Hepatocyte (in vitro differentiated cells): ENCODE measurements around the gene MAPK4.

Source experiments
- CTCF ChIP-seq: fragments of 200-600 bp; sonication (generic); IDR thresholded peaks from 2 replicates; pipeline ENCODE4 v1.5.1; 2016; ENCODE audit warnings: antibody characterized with exemption, mild to moderate bottlenecking; ENCODE audit not compliant: poor library complexity
- EZH2 ChIP-seq: fragments of 200-600 bp; sonication (generic); IDR thresholded peaks from 2 replicates; pipeline ENCODE4 v1.6.1; 2016; ENCODE audit warnings: antibody characterized with exemption, mild to moderate bottlenecking, borderline replicate concordance
- EZH2phosphoT487 ChIP-seq: fragments of 200-600 bp; sonication (generic); IDR thresholded peaks from one replicate; pipeline ENCODE4 v1.6.1; 2018; ENCODE audit warnings: antibody characterized with exemption, mild to moderate bottlenecking, low read depth, moderate library complexity; ENCODE audit not compliant: unreplicated experiment, severe bottlenecking

GRCh38 chr18:50619861-50620275 is 60.0 kb downstream of the MAPK4 start:
- TF ChIP-seq EZH2, result no peak
- no peak for TF ChIP-seq CTCF
- TF ChIP-seq EZH2phosphoT487, result no peak
